GM12864 (cell line): ENCODE measurements around the gene ADAMTS9.

Experiments used
- DNase-seq: peaks from one replicate; pipeline ENCODE4 v3.0.0-alpha.2; 2011; ENCODE audit warnings: low read depth
- H3K4me3 ChIP-seq: 2 replicates; pipeline ENCODE4 v1.5.1; 2011; ENCODE audit warnings: mild to moderate bottlenecking, low read depth, low read length, control low read depth
- CTCF ChIP-seq: IDR thresholded peaks from 2 replicates; pipeline ENCODE4 v1.5.1; 2011; ENCODE audit warnings: low read depth, mild to moderate bottlenecking, moderate library complexity, low read length, control low read depth, inconsistent platforms; ENCODE audit errors: missing control alignments

ADAMTS9 gene

GRCh38 chr3:64677961-64678716 lies 9.7 kb downstream of the ADAMTS9 start:
- no peak for DNase-seq
- TF ChIP-seq CTCF, result no peak
- no peak overlapping the region for H3K4me3 ChIP-seq

- no peak for TF ChIP-seq CTCF
- no peak overlapping the region for H3K4me3 ChIP-seq
Observed at GRCh38 chr3:64676831-64677230, 11.0 kb downstream of the ADAMTS9 start.

GRCh38 chr3:64675687-64676247 lies 12.0 kb downstream of the ADAMTS9 start:
- no peak for TF ChIP-seq CTCF
- H3K4me3 ChIP-seq, result no peak overlapping the region
- DNase-seq, result no peak

More at GRCh38 chr3:64676831-64677230, 11.0 kb downstream of the ADAMTS9 start:
- DNase-seq, result no peak

GRCh38 chr3:64674591-64675076 lies 13.2 kb downstream of the ADAMTS9 start:
- H3K4me3 ChIP-seq, result no peak overlapping the region
- no peak for DNase-seq
- no peak for TF ChIP-seq CTCF

GRCh38 chr3:64673159-64673715 lies 14.6 kb downstream of the ADAMTS9 start:
- no peak overlapping the region for H3K4me3 ChIP-seq
- no peak for DNase-seq
- no peak for TF ChIP-seq CTCF

- no peak for TF ChIP-seq CTCF
- no peak overlapping the region for H3K4me3 ChIP-seq
- DNase-seq, result no peak
Observed at GRCh38 chr3:64668582-64669510, 19.0 kb downstream of the ADAMTS9 start.
